ENCODE results near the gene ITGA5. TPM values are rescaled to one million over a fixed set of nuclear protein-coding genes. Genes with fewer than 3 reads are reported as not detected.

ITGA5 gene
- total RNA-seq, 1 experiment from 2014 or later = 49.7 TPM

DNA sequence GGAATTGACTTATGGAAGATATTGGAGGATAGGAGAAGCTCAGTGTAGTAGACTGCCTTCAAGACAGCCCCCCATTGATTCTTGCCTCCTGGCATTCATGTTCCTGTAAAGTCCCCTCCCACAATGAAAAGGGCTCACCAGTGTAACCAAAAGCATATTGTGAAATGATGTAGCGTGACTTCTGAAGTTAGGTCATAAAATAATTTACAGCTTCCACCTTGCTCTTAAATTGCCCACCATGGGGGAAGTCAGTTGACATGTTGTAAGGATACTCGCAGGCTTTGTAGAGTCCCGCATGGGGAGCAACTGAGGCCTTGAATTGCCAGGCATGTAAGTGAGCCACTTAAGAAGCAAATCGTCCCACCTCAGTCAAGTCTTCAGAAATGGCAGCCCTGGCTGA is 29.3 kb upstream of the ITGA5 start:
- ATAC-seq = no peak
- Histone ChIP-seq H3K36me3 (ENCODE audit: control insufficient read depth in 1 of 2, insufficient read depth in 2 of 2, low read length in 2 of 2) (peaks cover 4 to 10% of the 10 kb centered on the region in 2 experiments; a peak in 2 of 4 replicates), H3K27me3 (ENCODE audit: insufficient read depth, low read length) (no peaks in the 10 kb centered on the region), H3K79me2 (ENCODE audit: insufficient read depth, low read length) (no peaks in the 10 kb centered on the region), H3K27ac (ENCODE audit: low read depth, low read length) (no peak overlapping the region), H4K20me1 (ENCODE audit: insufficient read depth) (no peaks in the 10 kb centered on the region), H3K4me2 (ENCODE audit: low read length) (no peak overlapping the region), H3K9me2 (ENCODE audit: insufficient read depth) (no peaks in the 10 kb centered on the region), H3K4me3 (replicated peaks in 1 of 2; ENCODE audit: low read depth in 1 of 2, low read length in 2 of 2) (no peak overlapping the region), H2AFZ (ENCODE audit: low read depth, low read length, poor library complexity, severe bottlenecking) (no peak overlapping the region), H3K9ac (ENCODE audit: low read length) (no peak overlapping the region), H3K9me3 (ENCODE audit: control insufficient read depth in 1 of 2, insufficient read depth in 1 of 2, low read depth in 1 of 2, low read length in 2 of 2) (no peaks in the 10 kb centered on the region), H3K4me1 (ENCODE audit: control insufficient read depth in 1 of 2, insufficient read depth in 2 of 2, low read length in 2 of 2) (no peaks in the 10 kb centered on the region)
- CTCF ChIA-PET = interaction anchor here (2.1 kb wide), 1 partner anchor 49 kb away, joined by 7 read pairs; no protein-coding TSS in a partner anchor
- TSS peak; percentile 8 for BruUV-seq (replicated peaks)
- POLR2A ChIA-PET = no interaction called here
- TF ChIP-seq JUND (IDR thresholded peaks at IDR 0.05) (no peak), FOSL1 (IDR thresholded peaks at IDR 0.05; ENCODE audit: low read depth) (no peak), EZH2 (IDR thresholded peaks at IDR 0.05) (no peak), SP1 (IDR thresholded peaks at IDR 0.05; ENCODE audit: low read depth) (no peak), CBX3 (IDR thresholded peaks at IDR 0.05; ENCODE audit: low read depth) (no peak), ZNF274 (IDR thresholded peaks at IDR 0.05; ENCODE audit: low read depth, low read length) (no peak), RAD21 (IDR thresholded peaks at IDR 0.05; ENCODE audit: low read depth) (no peak), EZH2phosphoT487 (IDR thresholded peaks at IDR 0.05; ENCODE audit: borderline replicate concordance) (no peak), ZFX (IDR thresholded peaks at IDR 0.05) (no peak)
- TF ChIP-seq, protein P1, sequence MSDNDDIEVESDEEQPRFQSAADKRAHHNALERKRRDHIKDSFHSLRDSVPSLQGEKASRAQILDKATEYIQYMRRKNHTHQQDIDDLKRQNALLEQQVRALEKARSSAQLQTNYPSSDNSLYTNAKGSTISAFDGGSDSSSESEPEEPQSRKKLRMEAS (IDR thresholded peaks at IDR 0.05) = no peak
- TF ChIP-seq, protein P2, sequence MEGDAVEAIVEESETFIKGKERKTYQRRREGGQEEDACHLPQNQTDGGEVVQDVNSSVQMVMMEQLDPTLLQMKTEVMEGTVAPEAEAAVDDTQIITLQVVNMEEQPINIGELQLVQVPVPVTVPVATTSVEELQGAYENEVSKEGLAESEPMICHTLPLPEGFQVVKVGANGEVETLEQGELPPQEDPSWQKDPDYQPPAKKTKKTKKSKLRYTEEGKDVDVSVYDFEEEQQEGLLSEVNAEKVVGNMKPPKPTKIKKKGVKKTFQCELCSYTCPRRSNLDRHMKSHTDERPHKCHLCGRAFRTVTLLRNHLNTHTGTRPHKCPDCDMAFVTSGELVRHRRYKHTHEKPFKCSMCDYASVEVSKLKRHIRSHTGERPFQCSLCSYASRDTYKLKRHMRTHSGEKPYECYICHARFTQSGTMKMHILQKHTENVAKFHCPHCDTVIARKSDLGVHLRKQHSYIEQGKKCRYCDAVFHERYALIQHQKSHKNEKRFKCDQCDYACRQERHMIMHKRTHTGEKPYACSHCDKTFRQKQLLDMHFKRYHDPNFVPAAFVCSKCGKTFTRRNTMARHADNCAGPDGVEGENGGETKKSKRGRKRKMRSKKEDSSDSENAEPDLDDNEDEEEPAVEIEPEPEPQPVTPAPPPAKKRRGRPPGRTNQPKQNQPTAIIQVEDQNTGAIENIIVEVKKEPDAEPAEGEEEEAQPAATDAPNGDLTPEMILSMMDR (IDR thresholded peaks at IDR 0.05 in 2 of 3, conservative IDR thresholded peaks at IDR 0.05 in 1 of 3; ENCODE audit: borderline replicate concordance in 1 of 3, insufficient read depth in 1 of 3, low read depth in 2 of 3, low read length in 2 of 3) = no peak
- TF ChIP-seq, protein P3, sequence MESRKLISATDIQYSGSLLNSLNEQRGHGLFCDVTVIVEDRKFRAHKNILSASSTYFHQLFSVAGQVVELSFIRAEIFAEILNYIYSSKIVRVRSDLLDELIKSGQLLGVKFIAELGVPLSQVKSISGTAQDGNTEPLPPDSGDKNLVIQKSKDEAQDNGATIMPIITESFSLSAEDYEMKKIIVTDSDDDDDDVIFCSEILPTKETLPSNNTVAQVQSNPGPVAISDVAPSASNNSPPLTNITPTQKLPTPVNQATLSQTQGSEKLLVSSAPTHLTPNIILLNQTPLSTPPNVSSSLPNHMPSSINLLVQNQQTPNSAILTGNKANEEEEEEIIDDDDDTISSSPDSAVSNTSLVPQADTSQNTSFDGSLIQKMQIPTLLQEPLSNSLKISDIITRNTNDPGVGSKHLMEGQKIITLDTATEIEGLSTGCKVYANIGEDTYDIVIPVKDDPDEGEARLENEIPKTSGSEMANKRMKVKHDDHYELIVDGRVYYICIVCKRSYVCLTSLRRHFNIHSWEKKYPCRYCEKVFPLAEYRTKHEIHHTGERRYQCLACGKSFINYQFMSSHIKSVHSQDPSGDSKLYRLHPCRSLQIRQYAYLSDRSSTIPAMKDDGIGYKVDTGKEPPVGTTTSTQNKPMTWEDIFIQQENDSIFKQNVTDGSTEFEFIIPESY (IDR thresholded peaks at IDR 0.05; ENCODE audit: extremely low read depth, insufficient replicate concordance, low read length) = no peak
- TF ChIP-seq, protein P4, sequence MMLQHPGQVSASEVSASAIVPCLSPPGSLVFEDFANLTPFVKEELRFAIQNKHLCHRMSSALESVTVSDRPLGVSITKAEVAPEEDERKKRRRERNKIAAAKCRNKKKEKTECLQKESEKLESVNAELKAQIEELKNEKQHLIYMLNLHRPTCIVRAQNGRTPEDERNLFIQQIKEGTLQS (IDR thresholded peaks at IDR 0.05) = no peak
- TF ChIP-seq, protein P5, sequence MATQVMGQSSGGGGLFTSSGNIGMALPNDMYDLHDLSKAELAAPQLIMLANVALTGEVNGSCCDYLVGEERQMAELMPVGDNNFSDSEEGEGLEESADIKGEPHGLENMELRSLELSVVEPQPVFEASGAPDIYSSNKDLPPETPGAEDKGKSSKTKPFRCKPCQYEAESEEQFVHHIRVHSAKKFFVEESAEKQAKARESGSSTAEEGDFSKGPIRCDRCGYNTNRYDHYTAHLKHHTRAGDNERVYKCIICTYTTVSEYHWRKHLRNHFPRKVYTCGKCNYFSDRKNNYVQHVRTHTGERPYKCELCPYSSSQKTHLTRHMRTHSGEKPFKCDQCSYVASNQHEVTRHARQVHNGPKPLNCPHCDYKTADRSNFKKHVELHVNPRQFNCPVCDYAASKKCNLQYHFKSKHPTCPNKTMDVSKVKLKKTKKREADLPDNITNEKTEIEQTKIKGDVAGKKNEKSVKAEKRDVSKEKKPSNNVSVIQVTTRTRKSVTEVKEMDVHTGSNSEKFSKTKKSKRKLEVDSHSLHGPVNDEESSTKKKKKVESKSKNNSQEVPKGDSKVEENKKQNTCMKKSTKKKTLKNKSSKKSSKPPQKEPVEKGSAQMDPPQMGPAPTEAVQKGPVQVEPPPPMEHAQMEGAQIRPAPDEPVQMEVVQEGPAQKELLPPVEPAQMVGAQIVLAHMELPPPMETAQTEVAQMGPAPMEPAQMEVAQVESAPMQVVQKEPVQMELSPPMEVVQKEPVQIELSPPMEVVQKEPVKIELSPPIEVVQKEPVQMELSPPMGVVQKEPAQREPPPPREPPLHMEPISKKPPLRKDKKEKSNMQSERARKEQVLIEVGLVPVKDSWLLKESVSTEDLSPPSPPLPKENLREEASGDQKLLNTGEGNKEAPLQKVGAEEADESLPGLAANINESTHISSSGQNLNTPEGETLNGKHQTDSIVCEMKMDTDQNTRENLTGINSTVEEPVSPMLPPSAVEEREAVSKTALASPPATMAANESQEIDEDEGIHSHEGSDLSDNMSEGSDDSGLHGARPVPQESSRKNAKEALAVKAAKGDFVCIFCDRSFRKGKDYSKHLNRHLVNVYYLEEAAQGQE (IDR thresholded peaks at IDR 0.05; ENCODE audit: low read depth) = no peak
- RAD21 ChIA-PET (ENCODE audit: low non-redundant PET in 1 of 2, low total read pairs in 2 of 2, uncharacterized antibody in 2 of 2, unreplicated experiment in 2 of 2) = no interaction called here
- intact Hi-C loops (cut with micrococcal nuclease) = no loop called here
- DNase-seq (ENCODE audit: low read depth, low spot score) = no peak
